ENCODE results near the gene FOXO6.

- TF ChIP-seq CTCF (IDR thresholded peaks at IDR 0.05) (no peak), EZH2 (IDR thresholded peaks at IDR 0.05; ENCODE audit: borderline replicate concordance, insufficient read depth, low read depth, low read length, poor library complexity, severe bottlenecking) (no peak)
These were observed 70.5 kb downstream of the FOXO6 start for GRCh38 chr1:41431490-41432350.

Data from B cell (primary cell).